Lower leg skin (tissue), 4 donors: ENCODE data around the gene TMEM187. TPM values are rescaled to one million over a fixed set of nuclear protein-coding genes. Genes with fewer than 3 reads are reported as not detected.

Experiments used
- DNase-seq, 2 donors: peaks; one replicate each; pipeline ENCODE4 v3.0.0-alpha.2; 2019; ENCODE audit warnings: low spot score in 2 of 2
- H3K4me3 ChIP-seq: fragments of 200-600 bp; sonication (generic); 2 replicates; pipeline ENCODE4 v1.5.1; 2017; ENCODE audit warnings: mild to moderate bottlenecking, low read depth; ENCODE audit not compliant: poor library complexity, severe bottlenecking
- POLR2A ChIP-seq, 2 donors: fragments of 450-650 bp; IDR thresholded peaks; one replicate each; pipeline ENCODE4 v1.6.1; 2016 to 2017; ENCODE audit warnings: antibody characterized with exemption in 2 of 2, mild to moderate bottlenecking in 1 of 2, moderate library complexity in 1 of 2
- WGBS, 2 donors: methylation state at CpG; one replicate each; pipeline ENCODE4 v1.1.5; 2018; 5-methylcytosine and 5-hydroxymethylcytosine counted together
- intact Hi-C: fragments of 100-400 bp; cut with DNase I; formaldehyde crosslinking; loops from one replicate; pipeline ENCODE4 v1.15.0; 2023; ENCODE audit warnings: low total_unique reads
- total RNA-seq, 4 donors: library from RNA; depleted of rRNA; stranded (reverse); fragments of >200 nt; gene quantifications; one replicate each; pipeline ENCODE4 v1.1.0, GENCODE V29; 2016
- TF ChIP-seq, protein P1 (sequence below), 3 donors: fragments of 450-650 bp; IDR thresholded peaks; one replicate each; pipeline ENCODE4 v1.5.1; 2016; ENCODE audit warnings: antibody characterized with exemption in 3 of 3, mild to moderate bottlenecking in 3 of 3, moderate library complexity in 2 of 3

The TMEM187 gene
- total RNA-seq, 4 donors from 2014 or later: 10.1 to 21.6 (median 14.4) TPM

DNA sequence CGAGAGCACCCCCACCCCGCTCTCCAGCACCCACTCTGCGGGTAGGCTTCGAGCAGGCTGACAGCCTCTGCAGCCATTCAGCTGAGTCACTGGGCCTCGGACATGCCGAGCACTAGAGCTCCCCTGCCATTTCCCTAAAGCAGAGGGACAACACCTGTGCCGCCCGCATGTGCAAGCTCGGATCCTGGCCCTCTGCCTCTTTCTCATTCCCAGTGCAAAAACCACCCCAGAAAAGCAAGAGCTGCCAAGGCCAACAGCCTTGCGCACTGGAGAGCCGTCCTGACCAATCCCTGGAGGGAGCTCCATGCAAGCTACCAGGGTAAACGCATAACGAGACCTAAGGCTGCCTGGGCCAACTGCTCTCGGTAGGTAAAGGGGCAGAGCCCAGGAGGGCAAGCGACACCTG lies 6.3 kb upstream of the TMEM187 start:
- WGBS, 2 donors: 65 to 84% methylated on average over 11 to 15 of the region's 15 CpGs
- TF ChIP-seq, protein P1, sequence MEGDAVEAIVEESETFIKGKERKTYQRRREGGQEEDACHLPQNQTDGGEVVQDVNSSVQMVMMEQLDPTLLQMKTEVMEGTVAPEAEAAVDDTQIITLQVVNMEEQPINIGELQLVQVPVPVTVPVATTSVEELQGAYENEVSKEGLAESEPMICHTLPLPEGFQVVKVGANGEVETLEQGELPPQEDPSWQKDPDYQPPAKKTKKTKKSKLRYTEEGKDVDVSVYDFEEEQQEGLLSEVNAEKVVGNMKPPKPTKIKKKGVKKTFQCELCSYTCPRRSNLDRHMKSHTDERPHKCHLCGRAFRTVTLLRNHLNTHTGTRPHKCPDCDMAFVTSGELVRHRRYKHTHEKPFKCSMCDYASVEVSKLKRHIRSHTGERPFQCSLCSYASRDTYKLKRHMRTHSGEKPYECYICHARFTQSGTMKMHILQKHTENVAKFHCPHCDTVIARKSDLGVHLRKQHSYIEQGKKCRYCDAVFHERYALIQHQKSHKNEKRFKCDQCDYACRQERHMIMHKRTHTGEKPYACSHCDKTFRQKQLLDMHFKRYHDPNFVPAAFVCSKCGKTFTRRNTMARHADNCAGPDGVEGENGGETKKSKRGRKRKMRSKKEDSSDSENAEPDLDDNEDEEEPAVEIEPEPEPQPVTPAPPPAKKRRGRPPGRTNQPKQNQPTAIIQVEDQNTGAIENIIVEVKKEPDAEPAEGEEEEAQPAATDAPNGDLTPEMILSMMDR (IDR thresholded peaks at IDR 0.05): no peak
- no peak for TF ChIP-seq POLR2A (IDR thresholded peaks at IDR 0.05)
- intact Hi-C loops: no loop called here
- H3K4me3 ChIP-seq: no peak overlapping the region
- no peak for DNase-seq

DNA sequence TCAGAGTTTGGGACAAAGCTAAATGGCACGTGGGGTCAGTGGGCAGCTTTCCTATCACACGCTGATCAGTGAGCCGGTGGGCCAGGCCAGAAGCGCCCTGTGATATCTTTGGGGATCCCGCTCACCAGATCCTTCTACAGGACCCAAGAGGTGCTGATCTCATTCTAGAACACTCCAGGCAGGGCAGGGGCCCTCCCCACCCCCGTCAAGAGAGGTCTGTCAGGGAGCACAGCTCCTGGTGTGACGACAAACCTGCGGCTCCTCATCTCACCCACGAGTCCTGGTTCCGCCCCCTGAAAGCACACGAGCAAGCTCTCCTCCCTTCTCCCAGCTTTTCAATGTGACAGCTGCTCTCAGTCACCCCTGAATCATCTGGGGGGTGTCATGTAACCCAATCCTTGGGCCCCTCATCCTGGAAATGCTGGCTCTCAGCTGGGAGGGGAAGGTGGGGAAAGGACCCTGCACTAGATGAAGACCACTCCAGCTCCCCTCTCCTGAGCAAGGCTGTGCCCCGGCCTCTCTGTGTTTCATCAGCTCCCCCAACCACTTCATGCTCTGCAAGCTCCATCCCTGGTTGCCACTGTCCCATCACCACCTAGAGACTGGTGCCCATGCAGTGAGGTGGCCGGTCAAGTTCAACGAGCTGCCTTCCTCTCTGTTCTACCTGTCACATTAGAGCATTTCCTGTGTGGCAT lies 5.6 kb upstream of the TMEM187 start:
- WGBS, 2 donors: 71 to 76% methylated on average over 3 to 14 of the region's 14 CpGs
- H3K4me3 ChIP-seq: no peak overlapping the region
- intact Hi-C loops: no loop called here
- no peak for TF ChIP-seq POLR2A (IDR thresholded peaks at IDR 0.05)
- TF ChIP-seq, protein P1 (IDR thresholded peaks at IDR 0.05): no peak
- no peak for DNase-seq

DNA sequence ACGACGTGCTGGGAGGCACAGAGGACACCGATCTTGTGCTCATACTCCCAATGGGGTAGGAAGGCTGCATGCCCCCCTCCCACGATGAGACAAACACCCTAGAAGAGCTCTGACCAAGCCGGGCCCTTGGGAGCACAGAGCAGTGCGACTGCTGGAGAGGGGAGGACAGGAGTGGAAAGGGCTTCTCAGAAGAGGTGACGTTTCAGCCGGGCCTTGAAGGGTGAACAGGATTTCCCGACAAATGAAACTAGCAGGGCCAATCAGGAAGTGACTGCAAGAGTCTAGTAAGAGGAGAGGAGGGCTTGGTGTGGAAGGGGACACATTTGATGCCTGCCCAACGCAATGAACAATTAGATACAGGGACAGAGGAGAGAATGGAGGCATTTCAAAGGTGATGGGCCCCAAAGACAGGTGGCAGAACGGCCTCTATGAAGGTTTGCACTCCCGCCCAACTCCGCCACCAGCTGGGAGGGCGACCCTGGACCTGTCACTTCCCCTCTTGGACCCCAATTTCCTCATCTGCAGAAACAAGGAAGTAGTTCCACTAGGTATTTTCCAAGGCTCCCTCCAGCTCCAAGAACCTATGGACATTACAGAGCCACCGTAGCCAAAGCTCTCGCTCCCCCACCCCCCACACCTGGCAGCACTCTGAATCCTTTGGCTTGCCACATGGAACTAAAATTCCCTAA lies 4.9 kb upstream of the TMEM187 start:
- intact Hi-C loops: no loop called here
- no peak overlapping the region for H3K4me3 ChIP-seq
- WGBS, 2 donors: 66 to 74% methylated on average over 16 of the region's 16 CpGs
- TF ChIP-seq POLR2A (IDR thresholded peaks at IDR 0.05): no peak
- TF ChIP-seq, protein P1 (IDR thresholded peaks at IDR 0.05): no peak
- no peak for DNase-seq

DNA sequence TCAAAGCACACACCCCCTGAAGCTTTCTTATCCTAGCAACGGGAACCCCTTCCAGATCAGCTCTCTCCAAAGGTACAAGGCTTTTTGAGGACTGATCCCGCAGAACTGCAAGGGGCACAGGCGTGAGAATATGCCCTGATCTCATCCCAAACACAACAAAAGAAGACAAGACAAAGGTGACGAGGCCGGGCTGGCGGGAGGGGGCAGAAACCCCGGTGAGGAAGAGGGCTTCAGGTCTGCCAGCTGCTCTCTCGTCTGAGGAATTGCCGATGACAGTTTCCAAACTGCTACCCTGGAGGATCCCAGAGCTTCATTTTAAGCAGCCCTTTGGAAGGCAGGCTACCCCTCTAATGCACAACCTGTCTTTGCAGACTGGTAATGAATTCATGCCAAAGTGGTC lies 4.3 kb upstream of the TMEM187 start:
- no peak for DNase-seq
- WGBS, 2 donors: 63 to 74% methylated on average over 9 of the region's 9 CpGs
- intact Hi-C loops: no loop called here
- H3K4me3 ChIP-seq: no peak overlapping the region
- TF ChIP-seq POLR2A (IDR thresholded peaks at IDR 0.05): no peak
- TF ChIP-seq, protein P1 (IDR thresholded peaks at IDR 0.05): no peak

DNA sequence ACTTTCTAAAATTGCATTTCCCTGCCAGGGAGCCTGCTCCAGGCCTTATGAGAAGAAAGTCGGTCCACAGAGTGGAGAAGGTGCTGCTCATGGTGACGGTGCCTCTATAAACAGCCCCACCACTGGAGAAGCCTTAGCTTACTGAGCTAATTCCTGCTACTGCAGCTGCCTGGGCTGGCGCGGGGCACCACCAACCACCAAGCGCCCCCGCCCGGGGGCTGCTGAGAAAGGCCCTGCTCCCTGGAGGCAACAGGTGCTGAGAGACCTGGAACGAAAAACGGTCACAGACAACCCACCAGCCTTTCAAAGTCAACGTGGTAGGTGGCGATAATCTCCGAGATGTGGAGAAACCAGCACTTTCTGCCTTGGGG lies 3.8 kb upstream of the TMEM187 start:
- no peak for TF ChIP-seq POLR2A (IDR thresholded peaks at IDR 0.05)
- TF ChIP-seq, protein P1 (IDR thresholded peaks at IDR 0.05): no peak
- no peak for DNase-seq
- H3K4me3 ChIP-seq: no peak overlapping the region
- intact Hi-C loops: no loop called here
- WGBS, 2 donors: 45% methylated on average over 8 of the region's 12 CpGs; no CpG with 5 or more reads in 1 of the 2 donors
